HG03280 (cell line): Measurements from ENCODE around the gene PGD.
"Not testable (repeated sequence)": the region's sequence is repeated elsewhere in the genome, so short reads cannot be mapped to it uniquely, and the experiment has no call there.

Experiments
- ATAC-seq: cut with Tn5 transposase; IDR thresholded peaks from one replicate; pipeline ENCODE4 v1.9.1; 2021; ENCODE audit warnings: mild to moderate bottlenecking, moderate library complexity; ENCODE audit not compliant: unreplicated experiment

PGD gene

GRCh38 chr1:10433790-10434189 is 34.9 kb downstream of the PGD start:
- no peak for ATAC-seq

GRCh38 chr1:10434590-10434989 is 35.7 kb downstream of the PGD start:
- ATAC-seq, result no peak

DNA sequence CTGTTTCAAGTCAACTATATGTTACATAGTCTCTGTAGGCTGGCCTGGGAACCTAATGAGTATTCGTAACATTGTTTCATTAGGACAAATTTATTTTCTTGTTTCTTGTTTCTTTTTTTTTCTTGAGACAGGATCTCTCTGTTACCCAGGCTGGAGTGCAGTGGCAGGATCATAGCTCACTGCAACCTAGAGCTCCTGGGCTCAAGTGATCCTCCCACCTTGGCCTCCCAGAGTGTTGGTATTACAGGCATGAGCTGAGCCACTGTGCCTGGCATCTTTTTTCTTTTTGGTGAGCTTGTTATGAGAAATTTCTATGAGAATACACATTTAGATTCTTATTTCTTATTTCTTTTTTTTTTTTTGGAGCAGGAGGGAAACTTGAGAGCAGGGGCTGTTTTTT is 38.2 kb downstream of the PGD start:
- ATAC-seq, result no peak

- ATAC-seq, result no peak
Observed at GRCh38 chr1:10438677-10439163, 39.9 kb downstream of the PGD start.

GRCh38 chr1:10440305-10440704 is 41.4 kb downstream of the PGD start:
- ATAC-seq, result no peak

GRCh38 chr1:10440794-10441193 is 41.9 kb downstream of the PGD start:
- no peak for ATAC-seq

DNA sequence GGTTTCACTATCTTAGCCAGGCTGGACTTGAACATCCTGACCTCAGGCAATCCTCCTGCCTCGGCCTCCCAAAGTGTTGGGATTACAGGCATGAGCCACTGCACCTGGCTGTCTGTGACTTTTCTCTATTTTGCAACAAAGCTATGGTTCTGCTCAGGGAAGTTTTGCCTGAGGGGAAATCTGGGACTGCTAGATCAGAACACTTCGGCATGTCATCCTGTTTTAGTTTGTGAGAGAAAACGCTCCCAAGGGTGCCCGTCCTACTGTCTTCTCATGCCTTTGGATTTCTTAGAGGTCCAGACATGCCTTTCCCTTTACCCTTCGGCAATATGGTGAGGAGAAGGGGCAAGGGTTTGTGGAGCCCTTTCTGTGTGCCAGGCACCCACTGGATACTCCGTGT is 45.4 kb downstream of the PGD start:
- ATAC-seq, result no peak

GRCh38 chr1:10444795-10445397 is 46.0 kb downstream of the PGD start:
- ATAC-seq, result no peak

DNA sequence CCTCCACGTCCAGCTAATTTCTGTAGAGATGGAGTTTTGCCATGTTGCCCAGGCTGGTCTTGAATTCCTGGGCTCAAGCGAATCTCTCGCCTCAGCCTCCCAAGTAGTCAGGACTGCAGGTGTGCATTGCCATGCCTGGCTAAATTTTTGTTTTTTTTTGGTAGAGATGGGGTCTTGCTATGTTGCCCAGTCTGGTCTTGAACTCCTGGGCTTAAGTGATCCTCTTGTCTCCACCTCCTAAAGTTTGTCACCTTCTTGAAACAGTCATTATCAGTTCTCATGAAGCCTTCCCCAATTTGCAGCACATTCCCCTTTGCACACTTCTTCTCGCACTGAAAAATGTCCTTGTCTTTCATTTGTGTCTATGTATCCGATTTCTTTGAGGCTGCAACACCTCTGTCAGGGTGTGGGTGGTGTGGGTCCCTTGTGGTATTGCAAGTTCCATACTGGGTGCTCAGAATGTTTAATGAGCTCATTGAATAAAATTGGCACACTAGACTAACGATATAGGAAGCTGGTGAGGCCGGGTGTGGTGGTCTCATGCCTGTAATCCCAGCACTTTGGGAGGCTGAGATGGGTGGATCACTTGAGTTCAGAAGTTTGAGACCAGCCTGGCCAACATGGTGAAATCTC is 48.0 kb downstream of the PGD start:
- no peak for ATAC-seq

- no peak for ATAC-seq
Observed at GRCh38 chr1:10449751-10450150, 50.9 kb downstream of the PGD start, which contains the start of gene CORT. TSS of gene CORT (plus strand) at chr1:10450031. CDS start at chr1:10450224, 193 bp downstream.

GRCh38 chr1:10450156-10450814 is 51.4 kb downstream of the PGD start:
- no peak for ATAC-seq

- no peak for ATAC-seq
Observed at GRCh38 chr1:10450836-10451235, 52.0 kb downstream of the PGD start.

DNA sequence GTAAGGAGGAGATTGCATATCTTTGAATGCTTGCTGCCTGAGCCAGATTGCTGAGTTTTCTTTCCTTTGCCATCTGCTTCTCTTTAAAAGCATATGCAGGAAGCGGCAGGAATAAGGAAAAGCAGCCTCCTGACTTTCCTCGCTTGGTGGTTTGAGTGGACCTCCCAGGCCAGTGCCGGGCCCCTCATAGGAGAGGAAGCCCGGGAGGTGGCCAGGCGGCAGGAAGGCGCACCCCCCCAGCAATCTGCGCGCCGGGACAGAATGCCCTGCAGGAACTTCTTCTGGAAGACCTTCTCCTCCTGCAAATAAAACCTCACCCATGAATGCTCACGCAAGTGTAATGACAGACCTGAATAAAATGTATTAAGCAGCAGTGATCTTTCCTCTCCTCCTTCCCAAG is 52.4 kb downstream of the PGD start:
- no peak for ATAC-seq

DNA sequence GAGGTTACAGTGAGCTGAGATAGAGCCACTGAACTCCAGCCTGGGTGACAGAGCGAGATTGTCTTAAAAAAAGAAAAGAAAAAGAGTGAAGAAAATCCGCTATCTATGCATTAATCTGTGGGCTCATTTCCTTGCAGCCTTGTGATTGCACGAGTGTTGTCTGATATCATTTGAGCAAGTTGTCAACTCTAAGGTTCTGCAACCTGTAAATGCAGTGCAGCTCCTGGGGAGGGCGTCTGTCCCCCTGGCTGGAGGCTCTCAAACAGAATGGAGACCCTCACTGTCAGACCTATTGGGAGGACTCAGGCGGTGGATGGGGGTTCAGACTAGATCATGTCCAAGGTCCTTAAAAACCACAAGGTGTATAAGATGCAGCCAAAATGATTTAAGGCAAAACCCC is 57.2 kb downstream of the PGD start:
- no peak for ATAC-seq

- ATAC-seq, result no peak
Observed at GRCh38 chr1:10456661-10457060, 57.8 kb downstream of the PGD start.

GRCh38 chr1:10457462-10457861 is 58.6 kb downstream of the PGD start:
- ATAC-seq, result not testable (repeated sequence)

DNA sequence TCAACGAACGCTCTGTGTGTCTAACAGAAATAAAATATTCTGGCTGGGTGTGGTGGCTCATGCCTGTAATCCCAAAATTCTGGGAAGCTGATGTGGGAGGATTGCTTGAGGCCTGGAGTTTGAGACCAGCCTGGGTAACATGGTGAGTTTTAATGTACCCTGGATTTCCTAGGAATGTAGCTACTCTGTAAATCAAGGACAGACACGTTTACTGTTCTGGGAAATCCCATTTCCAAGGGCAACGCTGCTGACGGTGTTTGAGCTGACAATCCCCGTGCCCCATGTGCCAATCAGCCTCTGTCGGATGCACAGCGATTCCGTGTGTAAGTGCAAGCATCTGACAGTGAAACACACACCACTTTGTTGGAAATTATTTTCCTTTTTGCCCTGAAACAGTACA is 59.0 kb downstream of the PGD start:
- no peak for ATAC-seq

- no peak for ATAC-seq
Observed at GRCh38 chr1:10459184-10459583, 60.3 kb downstream of the PGD start.

DNA sequence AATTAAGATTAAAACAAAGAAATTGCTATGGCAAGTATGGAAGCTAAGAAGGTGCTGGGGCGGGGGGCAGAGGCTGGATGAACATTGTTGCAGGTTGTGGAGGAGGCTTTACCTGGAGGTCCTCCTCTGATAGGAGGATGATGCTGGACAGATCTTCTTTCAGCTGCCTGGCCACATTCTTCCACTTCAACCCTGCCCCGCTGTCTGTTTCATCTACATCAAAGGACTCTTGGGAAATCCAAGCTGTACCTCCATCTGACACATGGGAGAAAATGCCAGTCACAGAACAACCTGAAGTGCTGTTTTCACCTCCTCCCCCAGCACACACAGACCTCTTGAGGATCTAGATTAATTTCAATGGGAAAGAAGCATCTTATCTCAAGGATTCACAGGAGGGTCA is 68.2 kb downstream of the PGD start:
- no peak for ATAC-seq

DNA sequence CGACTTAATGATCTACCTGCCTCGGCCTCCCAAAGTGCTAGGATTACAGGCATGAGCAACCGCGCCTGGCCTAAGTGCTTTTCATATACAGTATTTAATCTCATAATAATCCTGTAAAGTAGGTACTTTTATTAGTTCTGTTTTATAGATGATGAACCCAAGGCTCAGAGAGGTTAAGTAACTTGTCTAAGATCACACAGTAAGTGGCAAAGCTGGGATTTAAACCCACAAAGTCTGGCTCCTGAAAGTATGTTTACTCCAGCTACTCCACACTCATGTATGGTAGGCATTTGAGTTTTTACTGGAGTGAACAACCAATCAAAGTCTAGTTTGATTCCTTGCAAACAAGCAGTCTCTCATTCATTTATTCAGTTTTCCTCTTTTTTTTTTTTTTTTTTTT is 71.2 kb downstream of the PGD start:
- no peak for ATAC-seq
